Fibroblast of mammary gland (primary cell): ENCODE measurements around the gene MS4A18.

ENCODE experiments used
- DNase-seq: peaks from one replicate; pipeline ENCODE4 v3.0.0-alpha.2; 2010; ENCODE audit warnings: low read depth
- H3K4me3 ChIP-seq: 2 replicates; pipeline ENCODE4 v1.5.1; 2011; ENCODE audit warnings: low read depth, mild to moderate bottlenecking, low read length, moderate library complexity; ENCODE audit not compliant: control insufficient read depth
- TF ChIP-seq, protein P1 (sequence below): conservative IDR thresholded peaks from 2 replicates; pipeline ENCODE4 v1.5.1; 2011; ENCODE audit warnings: low read depth, low read length, inconsistent platforms; ENCODE audit not compliant: control insufficient read depth, insufficient read depth

MS4A18 gene

DNA sequence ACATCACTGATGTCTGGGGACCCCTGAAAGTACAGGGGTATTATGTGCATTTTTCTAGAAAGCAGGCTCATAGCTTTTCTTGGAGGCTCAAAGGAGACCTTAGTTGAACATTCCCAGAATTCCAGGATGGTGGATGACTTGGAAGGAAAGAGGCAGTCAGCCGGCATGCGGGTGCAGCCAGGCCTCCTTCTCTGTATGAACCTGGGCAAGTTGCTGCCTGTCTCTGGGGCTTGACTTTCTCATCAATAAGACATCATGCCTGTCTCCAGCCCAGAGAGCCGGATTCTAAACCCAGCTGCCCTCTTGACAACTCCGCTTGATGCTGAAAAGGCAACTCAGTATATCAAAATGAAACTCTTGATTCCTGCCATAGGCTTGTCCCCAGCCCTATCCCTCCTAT, 44.8 kb downstream of the MS4A18 start:
- TF ChIP-seq, protein P1, sequence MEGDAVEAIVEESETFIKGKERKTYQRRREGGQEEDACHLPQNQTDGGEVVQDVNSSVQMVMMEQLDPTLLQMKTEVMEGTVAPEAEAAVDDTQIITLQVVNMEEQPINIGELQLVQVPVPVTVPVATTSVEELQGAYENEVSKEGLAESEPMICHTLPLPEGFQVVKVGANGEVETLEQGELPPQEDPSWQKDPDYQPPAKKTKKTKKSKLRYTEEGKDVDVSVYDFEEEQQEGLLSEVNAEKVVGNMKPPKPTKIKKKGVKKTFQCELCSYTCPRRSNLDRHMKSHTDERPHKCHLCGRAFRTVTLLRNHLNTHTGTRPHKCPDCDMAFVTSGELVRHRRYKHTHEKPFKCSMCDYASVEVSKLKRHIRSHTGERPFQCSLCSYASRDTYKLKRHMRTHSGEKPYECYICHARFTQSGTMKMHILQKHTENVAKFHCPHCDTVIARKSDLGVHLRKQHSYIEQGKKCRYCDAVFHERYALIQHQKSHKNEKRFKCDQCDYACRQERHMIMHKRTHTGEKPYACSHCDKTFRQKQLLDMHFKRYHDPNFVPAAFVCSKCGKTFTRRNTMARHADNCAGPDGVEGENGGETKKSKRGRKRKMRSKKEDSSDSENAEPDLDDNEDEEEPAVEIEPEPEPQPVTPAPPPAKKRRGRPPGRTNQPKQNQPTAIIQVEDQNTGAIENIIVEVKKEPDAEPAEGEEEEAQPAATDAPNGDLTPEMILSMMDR: no peak
- H3K4me3 ChIP-seq: no peak overlapping the region
- DNase-seq: no peak

DNA sequence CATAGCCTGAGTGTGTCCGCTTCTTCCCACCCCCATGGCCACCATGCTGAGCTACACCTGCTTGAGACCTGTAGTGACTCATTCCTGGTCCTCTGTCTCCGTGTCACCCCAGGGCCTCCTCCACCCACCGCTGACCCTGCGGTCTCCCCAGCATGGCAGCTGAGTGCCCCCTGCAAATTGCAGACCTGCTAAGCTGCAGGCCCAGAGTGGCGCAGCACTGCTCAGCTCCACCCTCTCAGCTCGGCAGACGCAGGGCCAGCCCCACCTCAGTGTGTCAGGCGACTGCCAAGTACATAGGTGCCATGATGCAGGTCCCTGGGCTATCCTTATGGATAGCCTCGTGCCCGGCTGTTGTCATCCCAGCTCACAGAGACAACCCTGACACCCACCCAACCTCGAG, 45.3 kb downstream of the MS4A18 start:
- TF ChIP-seq, protein P1: no peak
- DNase-seq: no peak

DNA sequence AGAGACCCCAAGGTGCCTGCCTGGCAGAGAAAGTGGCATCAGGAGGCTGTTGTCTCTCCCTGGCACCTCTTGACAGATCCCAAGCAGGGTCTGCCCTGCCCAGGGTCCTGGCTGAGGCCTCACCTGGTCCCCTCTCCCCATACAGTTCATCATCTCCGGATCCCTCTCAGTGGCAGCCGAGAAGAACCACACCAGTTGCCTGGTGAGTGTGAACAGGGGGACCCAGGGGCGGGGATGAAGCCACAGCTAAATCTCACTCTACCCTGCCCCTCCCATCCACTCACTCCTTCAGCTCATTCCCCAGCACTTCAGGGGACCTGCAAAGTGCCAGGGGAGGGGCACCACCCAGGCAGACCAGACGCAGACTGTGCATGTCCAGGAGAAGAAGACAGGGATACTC, 46.6 kb downstream of the MS4A18 start:
- no peak overlapping the region for H3K4me3 ChIP-seq
- TF ChIP-seq, protein P1: no peak
- DNase-seq: no peak

More for the DNA sequence above, 45.3 kb downstream of the MS4A18 start:
- no peak overlapping the region for H3K4me3 ChIP-seq

DNA sequence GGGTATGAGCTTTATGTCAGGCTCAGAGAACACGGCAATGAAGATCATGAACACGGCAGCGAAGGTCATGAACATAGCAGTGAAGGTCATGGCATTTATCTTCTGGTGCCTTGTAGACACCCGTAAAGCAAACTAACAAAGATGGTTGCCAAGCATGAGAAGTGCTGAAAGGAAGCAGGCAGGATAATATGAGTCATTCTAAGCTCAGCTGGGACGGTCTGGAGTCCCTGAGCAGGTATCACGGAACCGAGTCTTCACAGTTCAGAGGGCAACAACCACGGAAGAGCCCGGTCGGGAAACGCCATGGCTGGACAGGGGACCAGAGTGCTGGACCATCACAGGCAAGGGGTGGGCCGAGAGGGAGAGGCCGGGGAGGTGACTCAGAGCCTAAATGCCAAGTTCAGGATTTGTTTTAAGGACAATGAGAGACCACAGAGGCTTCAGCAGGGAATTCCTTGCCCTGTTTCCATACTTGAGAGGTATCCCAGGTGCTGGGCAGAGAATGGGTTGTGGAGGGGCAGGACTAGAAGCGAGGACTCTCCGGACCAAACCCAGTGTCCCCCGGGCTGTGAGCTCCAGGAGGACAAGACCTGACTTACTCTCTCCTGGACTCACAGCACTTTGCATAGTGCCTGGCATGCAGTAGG, 47.5 kb downstream of the MS4A18 start:
- DNase-seq: peak; percentile 9
- H3K4me3 ChIP-seq: no peak overlapping the region
- TF ChIP-seq, protein P1: no peak

DNA sequence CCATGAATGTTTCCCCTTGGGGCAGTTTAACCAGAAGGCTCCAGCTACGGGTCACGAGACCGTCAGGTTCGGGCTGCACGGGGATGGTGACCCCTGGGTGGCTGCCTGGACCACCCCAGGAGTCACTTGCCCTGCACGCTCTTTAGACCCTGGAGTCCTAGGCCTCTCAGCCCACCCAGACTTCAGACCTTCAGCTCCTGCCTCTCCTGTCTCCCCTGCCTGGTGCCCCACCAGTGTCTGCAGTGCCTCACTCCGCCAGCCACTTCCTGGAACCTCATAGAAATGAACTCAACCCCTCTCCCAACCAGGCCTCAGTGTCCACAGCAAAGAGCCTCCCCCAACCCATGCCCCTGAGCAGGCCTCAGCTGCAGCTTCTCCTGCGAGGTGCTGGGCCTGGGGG, 48.1 kb downstream of the MS4A18 start:
- TF ChIP-seq, protein P1: no peak
- no peak for DNase-seq
- no peak overlapping the region for H3K4me3 ChIP-seq

DNA sequence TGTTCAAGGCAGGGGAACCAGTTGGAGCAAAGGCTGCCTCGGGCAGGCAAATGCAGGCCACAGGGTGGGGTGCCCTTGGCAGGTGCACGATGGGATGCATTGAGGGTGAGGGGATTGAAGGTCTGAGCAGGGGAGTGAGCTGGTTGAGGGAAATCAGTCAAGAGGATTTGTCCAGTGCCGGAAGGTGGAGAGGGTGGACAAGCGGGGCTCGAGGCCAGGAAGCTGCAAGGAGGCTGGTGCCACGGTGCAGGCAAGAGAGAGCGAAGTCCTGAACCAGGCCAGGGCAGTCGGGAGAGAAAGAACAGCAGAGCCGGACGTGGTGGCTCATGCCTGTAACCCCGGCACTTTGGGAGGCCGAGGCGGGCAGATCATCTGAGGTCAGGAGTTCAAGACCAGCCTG, 50.2 kb downstream of the MS4A18 start:
- H3K4me3 ChIP-seq: no peak overlapping the region
- DNase-seq: no peak
- TF ChIP-seq, protein P1: no peak
